ENCODE results near the gene AATK.

- no peak for TF ChIP-seq CTCF (IDR thresholded peaks at IDR 0.05; ENCODE audit: poor library complexity)
- TF ChIP-seq EZH2 (IDR thresholded peaks at IDR 0.05; ENCODE audit: borderline replicate concordance), result no peak
- no peak for TF ChIP-seq EZH2phosphoT487 (IDR thresholded peaks at IDR 0.05; ENCODE audit: low read depth, severe bottlenecking, unreplicated experiment)
Observed at GRCh38 chr17:81128774-81129173, 37.2 kb downstream of the AATK start.

Measured in hepatocyte (in vitro differentiated cells).